ENCODE measurements around the gene ERBIN.

DNA sequence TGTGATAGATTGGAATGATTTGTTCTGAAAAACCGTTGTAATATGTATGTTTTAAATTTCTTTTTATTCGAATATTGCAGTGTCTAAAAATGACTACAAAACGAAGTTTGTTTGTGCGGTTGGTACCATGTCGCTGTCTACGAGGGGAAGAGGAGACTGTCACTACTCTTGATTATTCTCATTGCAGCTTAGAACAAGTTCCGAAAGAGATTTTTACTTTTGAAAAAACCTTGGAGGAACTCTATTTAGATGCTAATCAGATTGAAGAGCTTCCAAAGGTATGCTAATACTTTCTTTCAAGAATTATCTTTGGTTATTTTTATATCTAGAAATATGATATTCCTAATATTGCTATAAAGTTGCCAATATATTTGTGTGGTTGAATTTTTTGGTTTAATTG is 66.3 kb downstream of the ERBIN start:
- no peak for TF ChIP-seq TAF1 (IDR thresholded peaks at IDR 0.05; ENCODE audit: borderline replicate concordance, low read depth, low read length)
- TF ChIP-seq POLR2AphosphoS5 (IDR thresholded peaks at IDR 0.05; ENCODE audit: low read depth, low read length): no peak
- no peak for TF ChIP-seq POLR2A (IDR thresholded peaks at IDR 0.05; ENCODE audit: low read depth, low read length)
